Aorta (tissue), 4 donors: ENCODE results near the gene RIT1. TPM values are rescaled to one million over a fixed set of nuclear protein-coding genes. Genes with fewer than 3 reads are reported as not detected.

Experiments
- microRNA-seq, 2 donors: library from miRNA; unstranded; fragments of <30 nt; microRNA quantifications; one replicate each; pipeline ENCODE4 v1.2.0, GENCODE V29; 2020
- polyA plus RNA-seq, 2 donors: library from polyadenylated mRNA; stranded (reverse); fragments of 200-250 nt; gene quantifications; one replicate each; pipeline ENCODE4 v1.2.3, GENCODE V29; 2013
- total RNA-seq, 2 donors: library from RNA; stranded (reverse); fragmentation: NEBNext Ultra II Directional; extraction: Animal tissue kit (Norgen Biotek cat#: 25700); gene quantifications; one replicate each; pipeline ENCODE4 v1.2.1, GENCODE V29; 2021
- donor health status: healthy with polysubstance abuse.
- donor health status: Bipolar disorder and iron deficiency.
- donor health status: DM: no; HTN: no; CAD: no.
- donor health status: DM: yes; HTN: yes; CAD: no.

RIT1 gene
- total and polyA plus RNA-seq, 4 donors, result 16.4 to 49.9 (median 34.3) TPM

Small RNAs within 50 kb of the gene (microRNA-seq; reads per million reads assigned to microRNA genes)
- 0 reads per million in 2 donors for gene MIR6738

Other genes starting within 250 kb of the RIT1 start
- 10 to 100 TPM; 73.6 to 84.3 TPM for gene YY1AP1, start 222.6 kb downstream of the RIT1 start, total RNA-seq
- gene YY1AP1, start 222.6 kb downstream of the RIT1 start, polyA plus RNA-seq, result 10 to 100 TPM; 28.0 to 51.3 TPM
- gene DAP3, start 222.3 kb downstream of the RIT1 start, total RNA-seq, result 10 to 100 TPM; 67.5 to 76.7 TPM
- 10 to 100 TPM; 56.1 to 59.1 TPM for gene DAP3, start 222.3 kb downstream of the RIT1 start, polyA plus RNA-seq
- 10 to 100 TPM; 65.4 to 81.9 TPM for gene GON4L, start 54.1 kb downstream of the RIT1 start, total RNA-seq
- gene GON4L, start 54.1 kb downstream of the RIT1 start, polyA plus RNA-seq, result 10 to 100 TPM in 1 of 2 donors, 1 to 10 TPM in 1; 6.4 to 43.4 TPM
- 10 to 100 TPM; 42.8 to 49.5 TPM for gene SYT11, start 51.8 kb downstream of the RIT1 start, total RNA-seq
- gene SYT11, start 51.8 kb downstream of the RIT1 start, polyA plus RNA-seq, result 10 to 100 TPM; 12.1 to 23.6 TPM
- 10 to 100 TPM; 47.0 to 60.5 TPM for gene KHDC4, start 23.1 kb upstream of the RIT1 start, total RNA-seq
- gene KHDC4, start 23.1 kb upstream of the RIT1 start, polyA plus RNA-seq, result 10 to 100 TPM in 1 of 2 donors, 1 to 10 TPM in 1; 6.8 to 49.5 TPM
- gene RXFP4, start 30.3 kb upstream of the RIT1 start, total RNA-seq, result not detected
- gene RXFP4, start 30.3 kb upstream of the RIT1 start, polyA plus RNA-seq, result not detected
- gene ARHGEF2, start 67.2 kb upstream of the RIT1 start, total RNA-seq, result 100 to 1,000 TPM; 175 to 217 TPM
- gene ARHGEF2, start 67.2 kb upstream of the RIT1 start, polyA plus RNA-seq, result 10 to 100 TPM; 58.3 to 58.9 TPM
- 100 to 1,000 TPM; 151 to 152 TPM for gene SSR2, start 109.6 kb upstream of the RIT1 start, total RNA-seq
- 100 to 1,000 TPM; 232 to 245 TPM for gene SSR2, start 109.6 kb upstream of the RIT1 start, polyA plus RNA-seq
- gene UBQLN4, start 142.4 kb upstream of the RIT1 start, total RNA-seq, result 10 to 100 TPM; 23.8 to 25.7 TPM
- 10 to 100 TPM; 14.5 to 16.0 TPM for gene UBQLN4, start 142.4 kb upstream of the RIT1 start, polyA plus RNA-seq
- gene LAMTOR2, start 143.4 kb upstream of the RIT1 start, total RNA-seq, result 10 to 100 TPM; 31.6 to 41.2 TPM
- gene LAMTOR2, start 143.4 kb upstream of the RIT1 start, polyA plus RNA-seq, result 100 to 1,000 TPM in 1 of 2 donors, 10 to 100 TPM in 1; 78.3 to 129 TPM
- gene RAB25, start 149.8 kb upstream of the RIT1 start, total RNA-seq, result not detected
- 10 to 100 TPM in 1 of 2 donors, 1 to 10 TPM in 1; 1.5 to 32.4 TPM for gene RAB25, start 149.8 kb upstream of the RIT1 start, polyA plus RNA-seq
- 1 to 10 TPM; 1.2 to 1.6 TPM for gene MEX3A, start 171.1 kb upstream of the RIT1 start, total RNA-seq
- under 1 TPM; 0.03 to 0.13 TPM for gene MEX3A, start 171.1 kb upstream of the RIT1 start, polyA plus RNA-seq
- 1,000 to 10,000 TPM in 1 of 2 donors, 100 to 1,000 TPM in 1; 497 to 1,067 TPM for gene LMNA, start 203.4 kb upstream of the RIT1 start, total RNA-seq
- 100 to 1,000 TPM in 1 of 2 donors, 10 to 100 TPM in 1; 94.3 to 378 TPM for gene LMNA, start 203.4 kb upstream of the RIT1 start, polyA plus RNA-seq
- gene SEMA4A, start 242.2 kb upstream of the RIT1 start, total RNA-seq, result 10 to 100 TPM in 1 of 2 donors, 1 to 10 TPM in 1; 8.9 to 20.0 TPM
- gene SEMA4A, start 242.2 kb upstream of the RIT1 start, polyA plus RNA-seq, result 1 to 10 TPM; 3.0 to 4.7 TPM